22Rv1 (cell line): ENCODE data around the gene ZNF608.

ENCODE experiments used
- CTCF ChIP-seq: fragments of 450-650 bp; IDR thresholded peaks from 2 replicates; pipeline ENCODE4 v1.5.1; 2017; ENCODE audit warnings: mild to moderate bottlenecking
- ZFX ChIP-seq: fragments of 450-650 bp; IDR thresholded peaks from 2 replicates; pipeline ENCODE4 v1.6.1; 2017; ENCODE audit warnings: antibody characterized with exemption, borderline replicate concordance

GRCh38 chr5:124724357-124725039 lies 21.9 kb downstream of the ZNF608 start:
- no peak for TF ChIP-seq CTCF
- no peak for TF ChIP-seq ZFX
